Measurements from ENCODE around the gene TMEM17. TPM values are rescaled to one million over a fixed set of nuclear protein-coding genes. Genes with fewer than 3 reads are reported as not detected.

The TMEM17 gene
- total RNA-seq, 1 experiment from 2014 or later, result 3.3 TPM

DNA sequence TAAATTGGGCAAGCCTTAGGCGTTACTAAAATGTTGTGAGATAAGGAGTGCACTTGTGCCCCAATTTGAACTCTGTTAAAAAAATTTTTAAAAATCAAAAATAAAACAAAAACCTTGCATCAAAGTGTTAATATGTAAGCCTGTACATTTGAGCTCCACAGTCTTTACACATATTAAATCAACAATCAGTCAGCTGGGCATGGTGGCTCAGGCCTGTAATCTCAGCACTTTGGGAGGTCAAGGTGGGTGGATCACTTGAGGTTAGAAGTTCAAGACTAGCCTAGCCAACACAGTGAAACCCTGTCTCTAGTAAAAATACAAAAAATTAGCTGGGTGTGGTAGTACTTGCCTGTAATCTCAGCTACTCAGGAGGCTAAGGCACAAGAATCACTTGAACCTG lies 16.3 kb downstream of the TMEM17 start:
- no peaks in the 10 kb centered on the region for H3K27me3 Mint-ChIP-seq (ENCODE audit: unreplicated experiment)
- H3K4me3 Mint-ChIP-seq (ENCODE audit: low read depth, unreplicated experiment), result no peak overlapping the region
- no TSS peak for BruUV-seq (replicated peaks)
- no peak for DNase-seq
- H3K9me3 Mint-ChIP-seq (ENCODE audit: low read depth, unreplicated experiment), result no peaks in the 10 kb centered on the region
- CTCF ChIA-PET, result interaction anchor here (0.7 kb wide), 1 partner anchor 13 kb away, joined by 3 read pairs; no protein-coding TSS in a partner anchor
- peaks cover 19% of the 10 kb centered on the region for H3K4me1 Mint-ChIP-seq (ENCODE audit: low read depth, unreplicated experiment)
- TF ChIP-seq, protein P1, sequence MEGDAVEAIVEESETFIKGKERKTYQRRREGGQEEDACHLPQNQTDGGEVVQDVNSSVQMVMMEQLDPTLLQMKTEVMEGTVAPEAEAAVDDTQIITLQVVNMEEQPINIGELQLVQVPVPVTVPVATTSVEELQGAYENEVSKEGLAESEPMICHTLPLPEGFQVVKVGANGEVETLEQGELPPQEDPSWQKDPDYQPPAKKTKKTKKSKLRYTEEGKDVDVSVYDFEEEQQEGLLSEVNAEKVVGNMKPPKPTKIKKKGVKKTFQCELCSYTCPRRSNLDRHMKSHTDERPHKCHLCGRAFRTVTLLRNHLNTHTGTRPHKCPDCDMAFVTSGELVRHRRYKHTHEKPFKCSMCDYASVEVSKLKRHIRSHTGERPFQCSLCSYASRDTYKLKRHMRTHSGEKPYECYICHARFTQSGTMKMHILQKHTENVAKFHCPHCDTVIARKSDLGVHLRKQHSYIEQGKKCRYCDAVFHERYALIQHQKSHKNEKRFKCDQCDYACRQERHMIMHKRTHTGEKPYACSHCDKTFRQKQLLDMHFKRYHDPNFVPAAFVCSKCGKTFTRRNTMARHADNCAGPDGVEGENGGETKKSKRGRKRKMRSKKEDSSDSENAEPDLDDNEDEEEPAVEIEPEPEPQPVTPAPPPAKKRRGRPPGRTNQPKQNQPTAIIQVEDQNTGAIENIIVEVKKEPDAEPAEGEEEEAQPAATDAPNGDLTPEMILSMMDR (IDR thresholded peaks at IDR 0.05; ENCODE audit: unreplicated experiment), result no peak
- intact Hi-C loops (cut with micrococcal nuclease; ENCODE audit: unreplicated experiment), result no loop called here
- H3K27ac Mint-ChIP-seq (ENCODE audit: unreplicated experiment), result no peak overlapping the region
- no peaks in the 10 kb centered on the region for H3K36me3 Mint-ChIP-seq (ENCODE audit: insufficient read depth, unreplicated experiment)

DNA sequence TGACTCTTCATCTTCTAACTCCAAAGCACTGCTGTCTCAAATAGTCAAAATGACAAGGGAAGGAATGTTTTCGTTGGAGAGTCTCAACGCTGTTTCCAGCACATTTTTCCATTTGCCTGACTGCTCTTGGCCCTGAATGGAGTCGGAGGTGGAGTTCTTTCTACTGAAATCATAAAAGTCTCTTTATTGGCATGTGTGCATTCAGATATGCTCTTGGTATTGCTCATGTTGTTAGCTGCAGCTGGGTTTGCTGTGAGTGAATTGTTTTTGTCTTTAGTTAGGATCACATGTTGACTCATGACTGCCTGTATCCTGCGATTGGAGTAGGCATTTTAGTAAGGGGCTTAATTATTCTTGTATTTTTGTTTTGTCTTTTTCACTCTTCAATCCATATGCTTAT lies 16.8 kb downstream of the TMEM17 start:
- CTCF ChIA-PET, result no interaction called here
- Mint-ChIP-seq H3K4me3 (ENCODE audit: low read depth, unreplicated experiment) (no peak overlapping the region), H3K27ac (ENCODE audit: unreplicated experiment) (no peak overlapping the region), H3K9me3 (ENCODE audit: low read depth, unreplicated experiment) (no peaks in the 10 kb centered on the region), H3K4me1 (ENCODE audit: low read depth, unreplicated experiment) (peaks cover 19% of the 10 kb centered on the region), H3K36me3 (ENCODE audit: insufficient read depth, unreplicated experiment) (no peaks in the 10 kb centered on the region), H3K27me3 (ENCODE audit: unreplicated experiment) (no peaks in the 10 kb centered on the region)
- TF ChIP-seq, protein P1 (IDR thresholded peaks at IDR 0.05; ENCODE audit: unreplicated experiment), result no peak
- no TSS peak for BruUV-seq (replicated peaks)
- intact Hi-C loops (cut with micrococcal nuclease; ENCODE audit: unreplicated experiment), result no loop called here
- no peak for DNase-seq

DNA sequence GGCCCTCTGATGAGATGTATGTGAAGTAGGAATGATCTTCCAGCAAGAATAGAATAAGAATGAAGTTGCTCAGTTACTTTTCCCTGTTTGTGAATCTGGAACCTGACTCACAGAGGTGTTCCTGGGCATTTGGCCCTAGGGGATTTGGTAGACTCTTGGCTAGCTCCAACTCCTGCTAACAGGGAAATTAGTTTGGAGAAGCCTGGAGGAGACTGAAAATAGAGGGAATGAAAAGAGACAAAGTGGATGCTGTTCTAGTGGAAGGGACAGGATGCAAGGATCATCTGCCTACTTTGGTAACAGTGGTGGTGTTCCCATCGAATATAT lies 19.6 kb downstream of the TMEM17 start:
- CTCF ChIA-PET, result no interaction called here
- Mint-ChIP-seq H3K27ac (ENCODE audit: unreplicated experiment) (no peak overlapping the region), H3K36me3 (ENCODE audit: insufficient read depth, unreplicated experiment) (no peaks in the 10 kb centered on the region), H3K27me3 (ENCODE audit: unreplicated experiment) (no peaks in the 10 kb centered on the region), H3K9me3 (ENCODE audit: low read depth, unreplicated experiment) (no peaks in the 10 kb centered on the region), H3K4me3 (ENCODE audit: low read depth, unreplicated experiment) (no peak overlapping the region), H3K4me1 (ENCODE audit: low read depth, unreplicated experiment) (peaks cover 19% of the 10 kb centered on the region)
- no TSS peak for BruUV-seq (replicated peaks)
- no peak for DNase-seq
- TF ChIP-seq, protein P1 (IDR thresholded peaks at IDR 0.05; ENCODE audit: unreplicated experiment), result no peak
- intact Hi-C loops (cut with micrococcal nuclease; ENCODE audit: unreplicated experiment), result no loop called here

DNA sequence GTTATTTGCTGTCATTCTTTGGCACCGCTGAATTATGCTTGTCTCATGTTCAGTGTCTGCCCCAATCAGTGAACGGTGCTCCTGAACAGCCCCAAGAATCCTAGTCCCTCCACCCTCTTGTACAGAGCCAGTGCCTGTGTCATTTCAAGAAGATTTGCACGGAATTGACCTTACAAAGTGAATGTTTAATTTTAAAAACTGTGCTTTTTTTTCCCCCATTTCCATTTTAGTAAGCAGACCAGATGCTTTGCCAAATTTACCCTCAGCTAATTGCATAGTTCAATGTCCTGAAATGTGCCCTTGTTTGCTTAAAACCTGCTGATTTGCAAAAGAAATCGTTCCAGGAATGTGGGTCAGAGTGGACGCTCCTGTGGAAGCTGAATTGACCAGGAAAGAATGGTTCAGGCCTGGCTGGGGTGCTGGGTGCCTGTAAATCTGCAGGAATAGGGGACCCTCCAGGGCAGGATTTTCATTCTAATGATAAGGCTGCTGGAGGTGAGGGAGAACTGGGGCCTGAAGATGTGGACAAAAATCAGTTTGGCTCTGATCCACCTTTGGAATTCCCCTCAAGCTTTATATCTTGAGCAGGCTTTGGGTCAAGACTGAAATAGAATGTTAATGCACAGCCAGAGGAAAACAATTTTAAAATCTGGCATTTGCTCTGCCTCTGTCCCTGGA lies 20.1 kb downstream of the TMEM17 start:
- CTCF ChIA-PET, result no interaction called here
- TF ChIP-seq, protein P1 (IDR thresholded peaks at IDR 0.05; ENCODE audit: unreplicated experiment), result no peak
- Mint-ChIP-seq H3K36me3 (ENCODE audit: insufficient read depth, unreplicated experiment) (no peaks in the 10 kb centered on the region), H3K27me3 (ENCODE audit: unreplicated experiment) (no peaks in the 10 kb centered on the region), H3K4me1 (ENCODE audit: low read depth, unreplicated experiment) (peaks cover 19% of the 10 kb centered on the region), H3K27ac (ENCODE audit: unreplicated experiment) (no peak overlapping the region), H3K4me3 (ENCODE audit: low read depth, unreplicated experiment) (no peak overlapping the region), H3K9me3 (ENCODE audit: low read depth, unreplicated experiment) (no peaks in the 10 kb centered on the region)
- BruUV-seq (replicated peaks), result no TSS peak
- intact Hi-C loops (cut with micrococcal nuclease; ENCODE audit: unreplicated experiment), result no loop called here
- DNase-seq, result no peak

Data from Calu3 (cell line).